Endothelial cell of umbilical vein (primary cell): ENCODE measurements around the gene CASKIN2. TPM values are rescaled to one million over a fixed set of nuclear protein-coding genes. Genes with fewer than 3 reads are reported as not detected.

Source experiments
- BruUV-seq: library from RNA; stranded (reverse); fragments of 400-500 nt; replicated peaks from 2 replicates; lab custom pipeline; 2021; lab: Mats Ljungman, UMichigan
- CTCF ChIA-PET: fragments of 300-600, 350-600 bp; sonication (Branson Sonifier 250); formaldehyde crosslinking; loops from one replicate; lab custom pipeline; 2021; ENCODE audit warnings: antibody characterized with exemption, inconsistent platforms; lab: Charles Lee
- POLR2A ChIA-PET: fragments of 300-600, 350-600 bp; sonication (Branson Sonifier 250); formaldehyde crosslinking; loops from one replicate; lab custom pipeline; 2021; ENCODE audit warnings: antibody characterized with exemption, inconsistent platforms; lab: Charles Lee
- DNase-seq: peaks from one replicate; pipeline ENCODE4 v3.0.0-alpha.2; 2011; ENCODE audit warnings: low read depth, low spot score
- FAIRE-seq: peaks from 2 replicates; lab custom pipeline; 2011; peaks lifted over from hg19 to GRCh38; lab: Jason Lieb, UNC
- H2AFZ ChIP-seq: 2 replicates; pipeline ENCODE4 v1.6.0; 2012; ENCODE audit warnings: low read depth, low read length, control low read depth, inconsistent platforms
- H3K27ac ChIP-seq: 2 replicates; pipeline ENCODE4 v1.5.1; 2011; ENCODE audit warnings: low read depth, mild to moderate bottlenecking, control low read depth, low read length, moderate library complexity; ENCODE audit not compliant: insufficient read depth
- H3K27me3 ChIP-seq, 2 experiments: 2 replicates each; pipeline versions ENCODE4 v1.6.0 to v1.6.1; 2011; ENCODE audit warnings: low read length in 2 of 2, mixed read lengths in 1 of 2; ENCODE audit not compliant: control insufficient read depth in 2 of 2, insufficient read depth in 2 of 2
- H3K36me3 ChIP-seq, 2 experiments: 2 replicates in 1 of 2; 3 replicates in 1 of 2; pipeline ENCODE4 v1.5.1; 2011; ENCODE audit warnings: low read length in 2 of 2, mild to moderate bottlenecking in 1 of 2, moderate library complexity in 1 of 2; ENCODE audit not compliant: control insufficient read depth in 2 of 2, insufficient read depth in 2 of 2; ENCODE audit errors: extremely low read depth in 1 of 2
- H3K4me1 ChIP-seq: 3 replicates; pipeline ENCODE4 v1.5.1; 2011; ENCODE audit warnings: mild to moderate bottlenecking, low read length; ENCODE audit not compliant: control insufficient read depth, insufficient read depth; ENCODE audit errors: extremely low read depth
- H3K4me2 ChIP-seq: 2 replicates; pipeline ENCODE4 v1.6.1; 2011; ENCODE audit warnings: low read length, control low read depth, mixed read lengths; ENCODE audit not compliant: insufficient read depth
- H3K4me3 ChIP-seq, 3 experiments: fragments of 200-600 bp in 1 of 3; sonication (generic), shearing (Covaris generic) in 1 of 3; replicated peaks in 1 of 3; 2 replicates each; pipeline ENCODE4 v1.5.1; 2011 to 2016; ENCODE audit warnings: control low read depth in 3 of 3, low read length in 3 of 3, mild to moderate bottlenecking in 2 of 3, inconsistent platforms in 1 of 3, low read depth in 1 of 3, moderate library complexity in 1 of 3; ENCODE audit not compliant: insufficient read depth in 1 of 3
- H3K79me2 ChIP-seq: 2 replicates; pipeline ENCODE4 v1.6.0; 2012; ENCODE audit warnings: low read length, inconsistent platforms; ENCODE audit not compliant: control insufficient read depth, insufficient read depth
- H3K9ac ChIP-seq: replicated peaks from 2 replicates; pipeline ENCODE3; 2011; ENCODE audit warnings: low read length, control low read depth; ENCODE audit not compliant: insufficient read depth; ENCODE audit errors: extremely low read depth
- H3K9me1 ChIP-seq: replicated peaks from 3 replicates; pipeline ENCODE4 v1.6.0; 2011; ENCODE audit warnings: mild to moderate bottlenecking, low read length; ENCODE audit not compliant: control insufficient read depth, insufficient read depth; ENCODE audit errors: extremely low read depth
- H3K9me3 ChIP-seq: replicated peaks from 2 replicates; pipeline ENCODE4 v1.5.1; 2012; ENCODE audit warnings: low read length, inconsistent platforms; ENCODE audit not compliant: control insufficient read depth, insufficient read depth
- H4K20me1 ChIP-seq: replicated peaks from 2 replicates; pipeline ENCODE3; 2011; ENCODE audit warnings: mild to moderate bottlenecking, low read length; ENCODE audit not compliant: control insufficient read depth, insufficient read depth; ENCODE audit errors: extremely low read depth
- CTCF ChIP-seq, 2 donors: IDR thresholded peaks; 1 replicate in 1 of 2; 2 replicates in 1 of 2; pipeline ENCODE4 v1.5.1; 2011; ENCODE audit warnings: low read length in 2 of 2, mild to moderate bottlenecking in 2 of 2, moderate library complexity in 2 of 2, control low read depth in 1 of 2, inconsistent platforms in 1 of 2, low read depth in 1 of 2; ENCODE audit not compliant: insufficient read depth in 1 of 2; ENCODE audit errors: extremely low read depth in 1 of 2
- GATA2 ChIP-seq: IDR thresholded peaks from 2 replicates; pipeline ENCODE4 v1.7.0; 2011; ENCODE audit warnings: low read depth, mild to moderate bottlenecking, moderate library complexity, mixed read lengths, low read length; ENCODE audit not compliant: insufficient read length, insufficient read depth
- JUN ChIP-seq: IDR thresholded peaks from 2 replicates; pipeline ENCODE4 v1.6.1; 2011; ENCODE audit warnings: borderline replicate concordance, low read depth; ENCODE audit not compliant: insufficient read length, insufficient read depth
- MAX ChIP-seq: IDR thresholded peaks from 2 replicates; pipeline ENCODE4 v1.6.1; 2011; ENCODE audit not compliant: insufficient read depth, insufficient read length
- MYC ChIP-seq: IDR thresholded peaks from one replicate; pipeline ENCODE4 v1.6.1; 2011; ENCODE audit warnings: mild to moderate bottlenecking, low read depth, low read length
- POLR2A ChIP-seq: IDR thresholded peaks from 2 replicates; pipeline ENCODE4 v1.6.1; 2012; ENCODE audit warnings: low read depth, mild to moderate bottlenecking, control low read depth, low read length
- POLR2AphosphoS5 ChIP-seq: IDR thresholded peaks from 2 replicates; pipeline ENCODE4 v1.6.1; 2012; ENCODE audit warnings: low read depth, mild to moderate bottlenecking, control low read depth, low read length, moderate library complexity; ENCODE audit not compliant: insufficient read depth
- dilution Hi-C: fragments of 300-500 bp; cut with MboI; formaldehyde crosslinking; loops from one replicate; pipeline ENCODE4 v1.15.0; 2019; ENCODE audit warnings: low sequenced_read_pairs; ENCODE audit not compliant: extremely low pct_ligation_motif_present
- intact Hi-C: fragments of 100-400 bp; cut with micrococcal nuclease; formaldehyde crosslinking; loops from one replicate; pipeline ENCODE4 v1.10.0; 2022
- polyA plus RNA-seq, 4 experiments: library from polyadenylated mRNA; depleted of rRNA in 3 of 4; stranded (reverse) in 3 of 4; unstranded in 1 of 4; fragments of >200 nt; gene quantifications; 2 replicates each; pipeline versions ENCODE4 v1.2.1 to v1.2.3, GENCODE V29; 2011 to 2012; ENCODE audit warnings: missing spikeins in 1 of 4
- total RNA-seq: library from RNA; stranded (reverse); gene quantifications from 2 replicates; pipeline ENCODE4 v1.2.3, GENCODE V29; 2021

CASKIN2 gene
- total and polyA plus RNA-seq, 2 donors (not counting 3 experiments of a cell fraction or from before 2014, with no cell fraction given) = 13.0 to 37.6 TPM

- TF ChIP-seq POLR2A (no peak), POLR2AphosphoS5 (no peak), CTCF (IDR thresholded peaks at IDR 0.05; ENCODE audit: extremely low read depth in 1 of 2, insufficient read depth in 1 of 2, low read depth in 1 of 2, low read length in 2 of 2) (no peak), GATA2 (no peak), MAX (no peak), JUN (no peak), MYC (no peak)
- Histone ChIP-seq H3K4me2 (no peak overlapping the region), H3K9me3 (no peaks in the 10 kb centered on the region), H3K36me3 (no peaks in the 10 kb centered on the region), H4K20me1 (no peaks in the 10 kb centered on the region), H3K4me1 (peaks cover 4% of the 10 kb centered on the region), H3K27me3 (no peaks in the 10 kb centered on the region), H3K9ac (no peak overlapping the region), H3K9me1 (no peaks in the 10 kb centered on the region), H3K4me3 (no peak overlapping the region), H3K27ac (no peak overlapping the region), H2AFZ (no peak overlapping the region), H3K79me2 (no peaks in the 10 kb centered on the region)
- FAIRE-seq (no peak), DNase-seq (no peak)
- dilution Hi-C loops = no loop called here
- intact Hi-C loops = no loop called here
- BruUV-seq = no TSS peak
- POLR2A ChIA-PET = no interaction called here
- CTCF ChIA-PET = interaction anchor here (0.6 kb wide), 1 partner anchor 784 kb away, joined by 3 read pairs; no protein-coding TSS in a partner anchor
Observed at GRCh38 chr17:75530837-75531720, 15.7 kb upstream of the CASKIN2 start.
